Measurements from ENCODE around the gene PCOLCE2.
"Not testable (repeated sequence)": the region's sequence is repeated elsewhere in the genome, so short reads cannot be mapped to it uniquely, and the experiment has no call there.

The PCOLCE2 gene

GRCh38 chr3:142875099-142875498 is 13.8 kb downstream of the PCOLCE2 start:
- no peak overlapping the region for H3K4me3 ChIP-seq (ENCODE audit: low read depth, low read length)

GRCh38 chr3:142868382-142868781 is 20.5 kb downstream of the PCOLCE2 start:
- H3K4me3 ChIP-seq (ENCODE audit: low read depth, low read length): not testable (repeated sequence)

- no peak overlapping the region for H3K4me3 ChIP-seq (ENCODE audit: low read depth, low read length)
These were observed 21.8 kb downstream of the PCOLCE2 start for GRCh38 chr3:142866841-142867631.

- no peak overlapping the region for H3K4me3 ChIP-seq (ENCODE audit: low read depth, low read length)
These were observed 24.7 kb downstream of the PCOLCE2 start for GRCh38 chr3:142863930-142864920.

GRCh38 chr3:142863010-142863817 is 25.7 kb downstream of the PCOLCE2 start:
- H3K4me3 ChIP-seq (ENCODE audit: low read depth, low read length): no peak overlapping the region

GRCh38 chr3:142861926-142862325 is 27.0 kb downstream of the PCOLCE2 start:
- H3K4me3 ChIP-seq (ENCODE audit: low read depth, low read length): no peak overlapping the region

GRCh38 chr3:142858043-142858442 is 30.8 kb downstream of the PCOLCE2 start:
- H3K4me3 ChIP-seq (ENCODE audit: low read depth, low read length): no peak overlapping the region

GRCh38 chr3:142857056-142857455 is 31.8 kb downstream of the PCOLCE2 start:
- H3K4me3 ChIP-seq (ENCODE audit: low read depth, low read length): no peak overlapping the region

- no peak overlapping the region for H3K4me3 ChIP-seq (ENCODE audit: low read depth, low read length)
These were observed 35.4 kb downstream of the PCOLCE2 start for GRCh38 chr3:142853270-142854168.

GRCh38 chr3:142852009-142852408 is 36.9 kb downstream of the PCOLCE2 start:
- H3K4me3 ChIP-seq (ENCODE audit: low read depth, low read length): no peak overlapping the region

- no peak overlapping the region for H3K4me3 ChIP-seq (ENCODE audit: low read depth, low read length)
These were observed 38.4 kb downstream of the PCOLCE2 start for GRCh38 chr3:142850395-142851023.

- H3K4me3 ChIP-seq (ENCODE audit: low read depth, low read length): no peak overlapping the region
These were observed 39.7 kb downstream of the PCOLCE2 start for GRCh38 chr3:142849148-142849547.

GRCh38 chr3:142846779-142847577 is 41.9 kb downstream of the PCOLCE2 start:
- H3K4me3 ChIP-seq (ENCODE audit: low read depth, low read length): no peak overlapping the region

GRCh38 chr3:142844339-142844977 is 44.4 kb downstream of the PCOLCE2 start:
- no peak overlapping the region for H3K4me3 ChIP-seq (ENCODE audit: low read depth, low read length)

- H3K4me3 ChIP-seq (ENCODE audit: low read depth, low read length): no peak overlapping the region
These were observed 49.1 kb downstream of the PCOLCE2 start for GRCh38 chr3:142839831-142840230.

GRCh38 chr3:142837526-142837925 is 51.4 kb downstream of the PCOLCE2 start:
- H3K4me3 ChIP-seq (ENCODE audit: low read depth, low read length): no peak overlapping the region

- no peak overlapping the region for H3K4me3 ChIP-seq (ENCODE audit: low read depth, low read length)
These were observed 60.1 kb downstream of the PCOLCE2 start for GRCh38 chr3:142828703-142829305.

- no peak overlapping the region for H3K4me3 ChIP-seq (ENCODE audit: low read depth, low read length)
These were observed 69.7 kb downstream of the PCOLCE2 start for GRCh38 chr3:142819179-142819578.
